Thoracic aorta (tissue), 2 donors: Measurements from ENCODE around the gene DMXL1. TPM values are rescaled to one million over a fixed set of nuclear protein-coding genes. Genes with fewer than 3 reads are reported as not detected.
"Not testable (repeated sequence)": the region's sequence is repeated elsewhere in the genome, so short reads cannot be mapped to it uniquely, and the experiment has no call there.

ENCODE experiments used
- ATAC-seq: fragments of 150-250 bp; one replicate; pipeline ENCODE4 v1.8.0; 2017; ENCODE audit warnings: low read depth; ENCODE audit not compliant: insufficient number of reproducible peaks, low FRiP score
- DNase-seq: peaks from one replicate; pipeline ENCODE4 v3.0.0-alpha.2; 2020; ENCODE audit warnings: low spot score
- H3K27ac ChIP-seq, 2 donors: fragments of 200-600 bp; sonication (generic); 1 replicate in 1 of 2; 2 replicates in 1 of 2; pipeline ENCODE4 v1.5.1; 2016; ENCODE audit warnings: mild to moderate bottlenecking in 2 of 2, moderate library complexity in 2 of 2
- H3K27me3 ChIP-seq: fragments of 200-600 bp; sonication (generic); replicated peaks from 2 replicates; pipeline ENCODE4 v1.6.0; 2016; ENCODE audit warnings: mild to moderate bottlenecking; ENCODE audit not compliant: insufficient read depth
- H3K36me3 ChIP-seq: fragments of 200-600 bp; sonication (generic); one replicate; pipeline ENCODE4 v1.5.1; 2016
- H3K4me1 ChIP-seq, 2 donors: fragments of 200-600 bp; sonication (generic); 1 replicate in 1 of 2; 2 replicates in 1 of 2; pipeline versions ENCODE4 v1.5.1 to v1.6.0; 2016; ENCODE audit warnings: low read depth in 2 of 2, mild to moderate bottlenecking in 1 of 2; ENCODE audit not compliant: control insufficient read depth in 1 of 2
- H3K4me3 ChIP-seq: fragments of 200-600 bp; sonication (generic); 2 replicates; pipeline ENCODE4 v1.5.1; 2016; ENCODE audit warnings: mild to moderate bottlenecking
- H3K9me3 ChIP-seq: fragments of 200-600 bp; sonication (generic); 2 replicates; pipeline ENCODE4 v1.5.1; 2016
- CTCF ChIP-seq: fragments of 200-600 bp; sonication (generic); IDR thresholded peaks from one replicate; pipeline ENCODE4 v1.5.1; 2019; ENCODE audit warnings: antibody characterized with exemption
- total RNA-seq, 2 donors: library from RNA; depleted of rRNA; stranded (reverse); fragments of >200 nt; gene quantifications; one replicate each; pipeline versions ENCODE4 v1.1.0 to v1.2.3, GENCODE V29; 2016

The DMXL1 gene
- total RNA-seq, 2 donors from 2014 or later: 47.4 to 67.6 TPM

GRCh38 chr5:119238265-119239118 is 167.6 kb downstream of the DMXL1 start:
- Histone ChIP-seq H3K36me3 (peaks cover 11% of the 10 kb centered on the region), H3K4me1 (no peaks in the 10 kb centered on the region), H3K9me3 (no peaks in the 10 kb centered on the region), H3K27me3 (no peaks in the 10 kb centered on the region), H3K4me3 (no peak overlapping the region), H3K27ac (no peak overlapping the region)
- ATAC-seq (no peak), DNase-seq (no peak)
- no peak for TF ChIP-seq CTCF

GRCh38 chr5:119239119-119239417 is 168.2 kb downstream of the DMXL1 start:
- DNase-seq (no peak), ATAC-seq (no peak)
- H3K4me1 ChIP-seq: no peaks in the 10 kb centered on the region
- no peak overlapping the region for H3K4me3 ChIP-seq
- H3K27ac ChIP-seq: no peak overlapping the region
- no peak for TF ChIP-seq CTCF
- peaks cover 7% of the 10 kb centered on the region for H3K36me3 ChIP-seq
- H3K9me3 ChIP-seq: no peaks in the 10 kb centered on the region
- H3K27me3 ChIP-seq: no peaks in the 10 kb centered on the region

- not testable (repeated sequence) for H3K4me3 ChIP-seq, ATAC-seq, H3K27me3 ChIP-seq, H3K4me1 ChIP-seq, H3K9me3 ChIP-seq, H3K36me3 ChIP-seq, DNase-seq, H3K27ac ChIP-seq
Measured at GRCh38 chr5:119239826-119240225, 168.9 kb downstream of the DMXL1 start.

GRCh38 chr5:119243888-119244287 is 173.0 kb downstream of the DMXL1 start:
- DNase-seq (no peak), ATAC-seq (no peak)
- no peak overlapping the region for H3K4me3 ChIP-seq
- no peaks in the 10 kb centered on the region for H3K4me1 ChIP-seq
- no peaks in the 10 kb centered on the region for H3K9me3 ChIP-seq
- H3K36me3 ChIP-seq: peaks cover 5% of the 10 kb centered on the region
- H3K27me3 ChIP-seq: no peaks in the 10 kb centered on the region
- H3K27ac ChIP-seq: no peak overlapping the region
- no peak for TF ChIP-seq CTCF

- H3K9me3 ChIP-seq: no peaks in the 10 kb centered on the region
- H3K27me3 ChIP-seq: no peaks in the 10 kb centered on the region
- no peaks in the 10 kb centered on the region for H3K4me1 ChIP-seq
- DNase-seq (no peak), ATAC-seq (no peak)
- no peak overlapping the region for H3K27ac ChIP-seq
- no peak for TF ChIP-seq CTCF
- H3K36me3 ChIP-seq: peaks cover 5% of the 10 kb centered on the region
- no peak overlapping the region for H3K4me3 ChIP-seq
Measured at GRCh38 chr5:119250946-119251901, 180.3 kb downstream of the DMXL1 start.
